ENCODE measurements around the gene RGS14.
"Not testable (repeated sequence)": the region's sequence is repeated elsewhere in the genome, so short reads cannot be mapped to it uniquely, and the experiment has no call there.

GRCh38 chr5:177420472-177420871 is 62.7 kb downstream of the RGS14 start:
- TF ChIP-seq, protein P1, sequence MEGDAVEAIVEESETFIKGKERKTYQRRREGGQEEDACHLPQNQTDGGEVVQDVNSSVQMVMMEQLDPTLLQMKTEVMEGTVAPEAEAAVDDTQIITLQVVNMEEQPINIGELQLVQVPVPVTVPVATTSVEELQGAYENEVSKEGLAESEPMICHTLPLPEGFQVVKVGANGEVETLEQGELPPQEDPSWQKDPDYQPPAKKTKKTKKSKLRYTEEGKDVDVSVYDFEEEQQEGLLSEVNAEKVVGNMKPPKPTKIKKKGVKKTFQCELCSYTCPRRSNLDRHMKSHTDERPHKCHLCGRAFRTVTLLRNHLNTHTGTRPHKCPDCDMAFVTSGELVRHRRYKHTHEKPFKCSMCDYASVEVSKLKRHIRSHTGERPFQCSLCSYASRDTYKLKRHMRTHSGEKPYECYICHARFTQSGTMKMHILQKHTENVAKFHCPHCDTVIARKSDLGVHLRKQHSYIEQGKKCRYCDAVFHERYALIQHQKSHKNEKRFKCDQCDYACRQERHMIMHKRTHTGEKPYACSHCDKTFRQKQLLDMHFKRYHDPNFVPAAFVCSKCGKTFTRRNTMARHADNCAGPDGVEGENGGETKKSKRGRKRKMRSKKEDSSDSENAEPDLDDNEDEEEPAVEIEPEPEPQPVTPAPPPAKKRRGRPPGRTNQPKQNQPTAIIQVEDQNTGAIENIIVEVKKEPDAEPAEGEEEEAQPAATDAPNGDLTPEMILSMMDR (IDR thresholded peaks at IDR 0.05) = not testable (repeated sequence)
- TF ChIP-seq POLR2A (IDR thresholded peaks at IDR 0.05) = not testable (repeated sequence)

Data from testis (tissue), 2 donors.